Measurements from ENCODE around the gene APOF.

DNA sequence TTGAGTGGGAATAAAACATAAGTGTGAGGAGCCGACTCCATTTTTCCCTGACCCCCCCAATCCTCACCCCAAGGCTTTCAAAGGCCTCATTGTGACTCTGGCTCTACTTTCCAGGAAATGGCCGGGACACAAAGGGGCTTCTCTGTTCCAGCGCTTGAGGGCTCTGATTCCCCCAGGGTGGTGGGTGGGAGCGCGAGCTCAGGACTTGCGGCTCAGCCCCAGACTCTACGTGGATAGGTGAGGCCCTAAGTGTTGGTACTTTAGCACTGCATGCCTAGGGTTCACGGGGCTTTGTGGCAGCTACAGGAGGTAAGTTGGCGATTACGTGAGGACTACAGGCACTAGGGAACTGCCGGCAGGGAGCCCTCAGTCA, 47.4 kb downstream of the APOF start:
- TF ChIP-seq, protein P1, sequence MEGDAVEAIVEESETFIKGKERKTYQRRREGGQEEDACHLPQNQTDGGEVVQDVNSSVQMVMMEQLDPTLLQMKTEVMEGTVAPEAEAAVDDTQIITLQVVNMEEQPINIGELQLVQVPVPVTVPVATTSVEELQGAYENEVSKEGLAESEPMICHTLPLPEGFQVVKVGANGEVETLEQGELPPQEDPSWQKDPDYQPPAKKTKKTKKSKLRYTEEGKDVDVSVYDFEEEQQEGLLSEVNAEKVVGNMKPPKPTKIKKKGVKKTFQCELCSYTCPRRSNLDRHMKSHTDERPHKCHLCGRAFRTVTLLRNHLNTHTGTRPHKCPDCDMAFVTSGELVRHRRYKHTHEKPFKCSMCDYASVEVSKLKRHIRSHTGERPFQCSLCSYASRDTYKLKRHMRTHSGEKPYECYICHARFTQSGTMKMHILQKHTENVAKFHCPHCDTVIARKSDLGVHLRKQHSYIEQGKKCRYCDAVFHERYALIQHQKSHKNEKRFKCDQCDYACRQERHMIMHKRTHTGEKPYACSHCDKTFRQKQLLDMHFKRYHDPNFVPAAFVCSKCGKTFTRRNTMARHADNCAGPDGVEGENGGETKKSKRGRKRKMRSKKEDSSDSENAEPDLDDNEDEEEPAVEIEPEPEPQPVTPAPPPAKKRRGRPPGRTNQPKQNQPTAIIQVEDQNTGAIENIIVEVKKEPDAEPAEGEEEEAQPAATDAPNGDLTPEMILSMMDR (IDR thresholded peaks at IDR 0.05 in 2 of 3, conservative IDR thresholded peaks at IDR 0.05 in 1 of 3; ENCODE audit: control insufficient read depth in 2 of 3, extremely low read depth in 1 of 3, insufficient read depth in 1 of 3, low read depth in 3 of 3, low read length in 3 of 3), result no peak
- TF ChIP-seq JUNB (IDR thresholded peaks at IDR 0.05), result no peak
- TF ChIP-seq POLR2A (IDR thresholded peaks at IDR 0.05; ENCODE audit: low read depth, low read length), result no peak
- TF ChIP-seq RAD21 (IDR thresholded peaks at IDR 0.05; ENCODE audit: insufficient read depth, low read depth, low read length), result no peak
- TF ChIP-seq, protein P2, sequence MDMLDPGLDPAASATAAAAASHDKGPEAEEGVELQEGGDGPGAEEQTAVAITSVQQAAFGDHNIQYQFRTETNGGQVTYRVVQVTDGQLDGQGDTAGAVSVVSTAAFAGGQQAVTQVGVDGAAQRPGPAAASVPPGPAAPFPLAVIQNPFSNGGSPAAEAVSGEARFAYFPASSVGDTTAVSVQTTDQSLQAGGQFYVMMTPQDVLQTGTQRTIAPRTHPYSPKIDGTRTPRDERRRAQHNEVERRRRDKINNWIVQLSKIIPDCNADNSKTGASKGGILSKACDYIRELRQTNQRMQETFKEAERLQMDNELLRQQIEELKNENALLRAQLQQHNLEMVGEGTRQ (IDR thresholded peaks at IDR 0.05; ENCODE audit: borderline replicate concordance, low read depth, low read length), result no peak
- no peak for TF ChIP-seq KDM1A (IDR thresholded peaks at IDR 0.05; ENCODE audit: borderline replicate concordance)
- no peak for TF ChIP-seq RCOR1 (conservative IDR thresholded peaks at IDR 0.05; ENCODE audit: low read depth, low read length)
- no peak for TF ChIP-seq CEBPZ (IDR thresholded peaks at IDR 0.05; ENCODE audit: low read depth, low read length)
- no peak for TF ChIP-seq EP300 (IDR thresholded peaks at IDR 0.05; ENCODE audit: borderline replicate concordance in 1 of 2, control insufficient read depth in 1 of 2, low read depth in 2 of 2, low read length in 2 of 2)
- no peak for TF ChIP-seq POLR2AphosphoS5 (IDR thresholded peaks at IDR 0.05; ENCODE audit: low read length)
- no peak for TF ChIP-seq ZNF274 (IDR thresholded peaks at IDR 0.05; ENCODE audit: insufficient read depth, insufficient read length)
- no peak for TF ChIP-seq EGR1 (IDR thresholded peaks at IDR 0.05; ENCODE audit: borderline replicate concordance in 1 of 2, low read depth in 2 of 2, low read length in 2 of 2)
- TF ChIP-seq PRDM15 (CRISPR knock-in tag; IDR thresholded peaks at IDR 0.05), result no peak
- TF ChIP-seq SREBF1 (IDR thresholded peaks at IDR 0.05; ENCODE audit: low read length), result no peak
